Right atrium auricular region (tissue), 2 donors: ENCODE measurements around the gene GLT1D1. TPM values are rescaled to one million over a fixed set of nuclear protein-coding genes. Genes with fewer than 3 reads are reported as not detected.

Source experiments
- DNase-seq: peaks from one replicate; pipeline ENCODE4 v3.0.0-alpha.2; 2019; ENCODE audit warnings: low spot score
- H3K27ac ChIP-seq, 2 donors: fragments of 200-600 bp; sonication (generic); 1 replicate in 1 of 2; 2 replicates in 1 of 2; pipeline ENCODE4 v1.5.1; 2016 to 2019
- H3K27me3 ChIP-seq, 2 donors: fragments of 200-600 bp; sonication (generic); one replicate each; pipeline versions ENCODE4 v1.5.1 to v1.6.0; 2017 to 2019
- H3K36me3 ChIP-seq: fragments of 200-600 bp; sonication (generic); one replicate; pipeline ENCODE4 v1.5.1; 2016
- H3K4me1 ChIP-seq, 2 donors: fragments of 200-600 bp; sonication (generic); one replicate each; pipeline versions ENCODE4 v1.5.1 to v1.6.0; 2017 to 2019
- H3K4me3 ChIP-seq, 2 donors: fragments of 200-600 bp; sonication (generic); 1 replicate in 1 of 2; 2 replicates in 1 of 2; pipeline ENCODE4 v1.5.1; 2017 to 2019; ENCODE audit warnings: mild to moderate bottlenecking in 1 of 2, moderate library complexity in 1 of 2
- H3K9me3 ChIP-seq, 2 donors: fragments of 200-600 bp; sonication (generic); one replicate each; pipeline ENCODE4 v1.5.1; 2019
- total RNA-seq, 2 donors: library from RNA; depleted of rRNA; stranded (reverse); fragments of >200 nt; gene quantifications; one replicate each; pipeline ENCODE4 v1.1.0, GENCODE V29; 2016
- TF ChIP-seq, protein P1 (sequence below), 2 donors: fragments of 200-600 bp; sonication (generic); IDR thresholded peaks; one replicate each; pipeline ENCODE4 v1.5.1; 2019; ENCODE audit warnings: antibody characterized with exemption in 2 of 2

The GLT1D1 gene
- total RNA-seq, 2 donors from 2014 or later: 0.20 TPM; not detected in 1

GRCh38 chr12:128981971-128982533, 128.8 kb downstream of the GLT1D1 start:
- TF ChIP-seq, protein P1, sequence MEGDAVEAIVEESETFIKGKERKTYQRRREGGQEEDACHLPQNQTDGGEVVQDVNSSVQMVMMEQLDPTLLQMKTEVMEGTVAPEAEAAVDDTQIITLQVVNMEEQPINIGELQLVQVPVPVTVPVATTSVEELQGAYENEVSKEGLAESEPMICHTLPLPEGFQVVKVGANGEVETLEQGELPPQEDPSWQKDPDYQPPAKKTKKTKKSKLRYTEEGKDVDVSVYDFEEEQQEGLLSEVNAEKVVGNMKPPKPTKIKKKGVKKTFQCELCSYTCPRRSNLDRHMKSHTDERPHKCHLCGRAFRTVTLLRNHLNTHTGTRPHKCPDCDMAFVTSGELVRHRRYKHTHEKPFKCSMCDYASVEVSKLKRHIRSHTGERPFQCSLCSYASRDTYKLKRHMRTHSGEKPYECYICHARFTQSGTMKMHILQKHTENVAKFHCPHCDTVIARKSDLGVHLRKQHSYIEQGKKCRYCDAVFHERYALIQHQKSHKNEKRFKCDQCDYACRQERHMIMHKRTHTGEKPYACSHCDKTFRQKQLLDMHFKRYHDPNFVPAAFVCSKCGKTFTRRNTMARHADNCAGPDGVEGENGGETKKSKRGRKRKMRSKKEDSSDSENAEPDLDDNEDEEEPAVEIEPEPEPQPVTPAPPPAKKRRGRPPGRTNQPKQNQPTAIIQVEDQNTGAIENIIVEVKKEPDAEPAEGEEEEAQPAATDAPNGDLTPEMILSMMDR (IDR thresholded peaks at IDR 0.05): no peak
- H3K4me3 ChIP-seq: no peak overlapping the region
- H3K27me3 ChIP-seq: no peaks in the 10 kb centered on the region
- H3K4me1 ChIP-seq: no peaks in the 10 kb centered on the region
- no peak overlapping the region for H3K27ac ChIP-seq
- DNase-seq: no peak
- no peaks in the 10 kb centered on the region for H3K9me3 ChIP-seq
- no peaks in the 10 kb centered on the region for H3K36me3 ChIP-seq

GRCh38 chr12:128982933-128983332, 129.7 kb downstream of the GLT1D1 start:
- no peaks in the 10 kb centered on the region for H3K4me1 ChIP-seq
- H3K27me3 ChIP-seq: no peaks in the 10 kb centered on the region
- H3K4me3 ChIP-seq: no peak overlapping the region
- H3K36me3 ChIP-seq: no peaks in the 10 kb centered on the region
- DNase-seq: no peak
- H3K27ac ChIP-seq: no peak overlapping the region
- H3K9me3 ChIP-seq: no peaks in the 10 kb centered on the region
- TF ChIP-seq, protein P1 (IDR thresholded peaks at IDR 0.05): no peak

- H3K36me3 ChIP-seq: no peaks in the 10 kb centered on the region
- H3K27me3 ChIP-seq: no peaks in the 10 kb centered on the region
- no peaks in the 10 kb centered on the region for H3K4me1 ChIP-seq
Measured at GRCh38 chr12:128983371-128983770, 130.1 kb downstream of the GLT1D1 start.

DNA sequence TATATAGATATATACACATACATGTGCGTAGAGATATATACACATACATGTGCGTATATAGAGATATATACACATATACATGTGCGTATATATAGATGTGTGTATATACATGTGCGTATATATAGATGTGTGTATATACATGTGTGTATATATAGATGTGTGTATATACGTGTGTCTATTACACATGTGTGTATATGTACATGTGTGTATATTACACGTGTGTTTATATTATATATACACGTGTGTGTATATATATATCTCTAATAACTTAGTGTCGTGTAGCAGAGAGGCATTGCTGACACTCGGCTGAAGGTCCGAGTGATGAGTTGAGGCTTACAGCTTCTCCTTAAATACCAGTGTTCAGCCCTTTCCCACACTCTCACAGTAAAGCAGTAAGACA, 133.7 kb downstream of the GLT1D1 start:
- Histone ChIP-seq H3K27ac (no peak overlapping the region), H3K36me3 (no peaks in the 10 kb centered on the region), H3K9me3 (peaks cover 0 to 7% of the 10 kb centered on the region in 2 donors), H3K4me1 (no peaks in the 10 kb centered on the region), H3K4me3 (no peak overlapping the region), H3K27me3 (no peaks in the 10 kb centered on the region)
- TF ChIP-seq, protein P1 (IDR thresholded peaks at IDR 0.05): no peak
- no peak for DNase-seq

More at GRCh38 chr12:128983371-128983770, 130.1 kb downstream of the GLT1D1 start:
- Histone ChIP-seq H3K27ac (no peak overlapping the region), H3K4me3 (no peak overlapping the region), H3K9me3 (no peaks in the 10 kb centered on the region)
- no peak for DNase-seq
- TF ChIP-seq, protein P1 (IDR thresholded peaks at IDR 0.05): no peak

- Histone ChIP-seq H3K9me3 (peaks cover 0 to 7% of the 10 kb centered on the region in 2 donors), H3K36me3 (no peaks in the 10 kb centered on the region), H3K4me1 (no peaks in the 10 kb centered on the region), H3K27ac (no peak overlapping the region), H3K27me3 (no peaks in the 10 kb centered on the region), H3K4me3 (no peak overlapping the region)
- TF ChIP-seq, protein P1 (IDR thresholded peaks at IDR 0.05): no peak
- DNase-seq: no peak
Measured at GRCh38 chr12:128989287-128989686, 136.0 kb downstream of the GLT1D1 start.

GRCh38 chr12:128991716-128992115, 138.4 kb downstream of the GLT1D1 start:
- peaks cover 0 to 7% of the 10 kb centered on the region in 2 donors for H3K9me3 ChIP-seq
- H3K4me3 ChIP-seq: no peak overlapping the region
- no peaks in the 10 kb centered on the region for H3K27me3 ChIP-seq
- no peak overlapping the region for H3K27ac ChIP-seq
- H3K36me3 ChIP-seq: no peaks in the 10 kb centered on the region
- H3K4me1 ChIP-seq: no peaks in the 10 kb centered on the region
- TF ChIP-seq, protein P1 (IDR thresholded peaks at IDR 0.05): no peak
- no peak for DNase-seq
